HG03342 (cell line): ENCODE data around the gene FRA10AC1.

Source experiments
- ATAC-seq: cut with Tn5 transposase; IDR thresholded peaks from one replicate; pipeline ENCODE4 v1.9.1; 2021; ENCODE audit warnings: mild to moderate bottlenecking, moderate library complexity; ENCODE audit not compliant: unreplicated experiment

The FRA10AC1 gene

DNA sequence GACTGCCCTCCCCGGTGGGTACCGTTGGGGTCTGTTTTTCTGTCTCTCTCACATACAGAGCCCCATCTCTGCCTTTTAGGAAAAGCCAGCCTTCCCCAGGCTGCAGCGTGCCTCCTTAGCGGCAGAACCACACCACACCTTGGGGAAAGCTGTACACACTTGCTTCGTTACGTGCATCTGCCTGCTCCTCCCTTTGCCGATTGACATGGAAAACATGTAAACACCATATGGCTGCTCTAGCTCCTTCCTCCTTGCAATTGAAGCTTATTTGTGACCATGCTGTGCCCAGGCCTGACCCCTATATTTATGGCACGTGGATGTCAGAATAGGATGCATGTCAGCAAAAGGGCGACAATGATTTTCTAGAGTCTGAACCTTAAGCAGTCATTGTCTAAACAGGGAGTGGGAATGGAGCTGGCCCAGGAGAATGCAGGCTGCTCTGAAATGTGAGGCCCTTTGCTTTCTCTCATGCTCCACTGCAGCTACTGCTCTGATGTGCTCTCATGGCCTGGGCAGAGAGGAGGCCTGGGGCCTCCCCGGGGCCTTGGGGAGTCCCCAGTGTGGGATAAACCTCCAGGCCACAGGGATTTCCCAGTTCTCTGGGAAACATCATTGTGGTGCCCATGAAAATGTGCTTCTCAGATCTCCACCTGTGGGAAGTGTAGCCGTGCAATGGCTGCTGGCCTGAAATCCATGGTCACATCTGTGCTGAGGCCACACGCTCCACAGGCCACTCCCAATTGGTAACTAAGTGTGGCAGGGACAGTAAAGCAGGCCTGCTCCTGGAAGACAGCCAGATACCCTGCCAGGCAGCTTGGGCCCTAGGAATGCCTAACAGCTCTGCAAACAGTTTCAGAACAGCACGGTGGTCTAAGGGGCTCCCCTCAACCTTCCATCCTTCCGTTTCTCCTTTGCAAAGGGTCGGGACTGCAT lies 71.5 kb downstream of the FRA10AC1 start:
- ATAC-seq: no peak

DNA sequence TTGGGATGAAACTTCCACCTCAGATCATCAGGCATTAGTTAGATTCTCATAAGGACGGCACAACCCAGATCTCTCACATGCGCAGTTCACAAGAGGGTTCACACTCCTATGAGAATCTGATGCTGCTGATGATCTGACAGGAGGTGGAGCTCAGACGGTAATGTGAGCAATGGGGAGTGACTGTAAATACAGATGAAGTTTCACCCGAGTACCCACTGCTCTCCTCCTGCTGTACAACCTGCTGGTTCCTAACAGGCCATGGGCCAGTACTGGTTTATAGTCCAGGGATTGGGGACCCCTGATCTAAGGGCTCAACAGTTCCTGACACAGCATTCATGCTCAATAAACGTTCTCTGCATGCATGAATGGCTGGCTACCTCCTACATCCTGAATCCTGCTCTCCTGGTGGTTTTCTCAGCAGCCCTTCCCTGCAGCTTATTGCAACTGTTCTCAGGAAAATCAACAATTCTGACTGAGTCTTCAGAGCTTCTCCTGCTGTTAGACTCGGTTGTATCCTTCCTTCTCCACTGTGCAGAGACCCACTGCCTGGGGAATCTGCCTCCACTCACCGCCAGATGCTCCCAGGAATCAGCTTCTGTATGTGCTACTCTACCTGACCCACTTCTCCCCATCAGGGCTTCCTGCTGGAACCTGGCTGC lies 72.6 kb downstream of the FRA10AC1 start:
- no peak for ATAC-seq

DNA sequence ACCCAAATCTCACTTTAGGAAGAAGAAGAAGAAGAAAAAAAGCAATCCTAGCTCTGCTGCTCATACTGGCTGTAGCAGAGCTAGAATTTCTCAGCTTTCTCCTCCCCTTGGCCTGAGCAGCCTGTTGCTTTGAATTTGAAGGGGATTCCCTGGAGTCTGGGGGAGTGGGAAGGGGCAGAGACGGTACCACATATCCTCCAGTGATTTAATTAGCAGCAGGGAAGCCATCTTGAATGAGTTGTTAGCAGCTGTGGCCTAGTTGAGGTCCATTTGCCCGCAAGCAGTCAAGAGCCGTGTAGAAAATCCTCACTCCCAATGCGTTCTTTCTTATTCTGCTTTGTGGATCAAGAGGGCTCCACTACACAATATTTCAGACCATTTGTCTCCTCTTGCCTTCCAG lies 73.5 kb downstream of the FRA10AC1 start:
- ATAC-seq: no peak

DNA sequence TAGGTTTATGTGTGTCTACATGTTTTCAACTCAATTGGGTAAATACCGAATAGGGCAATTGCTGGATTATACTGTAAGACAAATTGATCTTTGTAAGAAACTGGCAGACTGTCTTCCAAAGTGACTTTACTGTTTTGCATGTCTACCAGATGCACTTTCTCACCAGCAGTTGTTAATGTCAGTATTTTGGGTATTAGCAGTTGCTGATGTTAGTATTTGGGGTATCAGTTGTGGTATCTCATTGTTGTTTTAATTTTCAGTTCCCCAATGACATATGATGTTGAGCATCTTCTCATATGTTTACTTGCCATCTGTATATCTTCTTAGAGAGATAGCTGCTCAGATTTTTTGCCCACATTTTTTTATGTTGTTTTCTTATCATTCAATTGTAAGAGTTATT lies 79.5 kb downstream of the FRA10AC1 start:
- no peak for ATAC-seq

DNA sequence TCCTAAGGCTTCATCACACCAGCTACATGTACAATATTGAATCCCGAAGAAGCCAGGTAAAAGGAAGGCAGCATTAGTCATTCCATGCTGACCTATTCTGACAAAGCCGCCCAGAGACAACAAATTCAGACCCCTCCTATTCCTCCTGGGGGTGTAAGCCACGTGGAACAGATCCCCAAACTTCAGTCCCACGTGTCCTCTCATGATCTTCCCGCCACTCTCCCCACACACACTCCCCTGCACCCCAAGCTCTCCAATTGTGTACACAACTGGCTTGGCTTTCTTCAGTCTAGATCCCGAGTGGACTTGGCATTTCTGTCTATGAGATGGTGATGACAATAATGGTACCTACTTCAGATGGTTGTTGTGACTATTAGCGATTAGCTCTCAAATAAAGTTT lies 81.5 kb downstream of the FRA10AC1 start:
- ATAC-seq: no peak
